Mucosa of descending colon (tissue), 3 donors: ENCODE results near the gene CEP41. TPM values are rescaled to one million over a fixed set of nuclear protein-coding genes. Genes with fewer than 3 reads are reported as not detected.
"Not testable (repeated sequence)": the region's sequence is repeated elsewhere in the genome, so short reads cannot be mapped to it uniquely, and the experiment has no call there.

ENCODE experiments used
- ATAC-seq: fragments of 200-7000 bp; cut with Tn5 transposase; one replicate; pipeline ENCODE4 v1.9.1; 2020; ENCODE audit warnings: mild to moderate bottlenecking, moderate library complexity
- DNase-seq, 3 donors: peaks; one replicate each; pipeline ENCODE4 v3.0.0-alpha.2; 2020
- H3K36me3 ChIP-seq: fragments of 200-600 bp; one replicate; pipeline ENCODE4 v1.8.0; 2021; ENCODE audit warnings: low read depth, mild to moderate bottlenecking
- H3K4me1 ChIP-seq: fragments of 200-600 bp; one replicate; pipeline ENCODE4 v1.8.0; 2021; ENCODE audit warnings: low read depth, mild to moderate bottlenecking
- H3K4me3 ChIP-seq: fragments of 200-600 bp; one replicate; pipeline ENCODE4 v1.8.0; 2021; ENCODE audit warnings: mild to moderate bottlenecking
- H3K9me3 ChIP-seq: fragments of 200-600 bp; one replicate; pipeline ENCODE4 v1.8.0; 2021; ENCODE audit warnings: mild to moderate bottlenecking
- CTCF ChIP-seq: fragments of 200-600 bp; IDR thresholded peaks from one replicate; pipeline ENCODE4 v1.8.0; 2022; ENCODE audit warnings: antibody characterized with exemption, mild to moderate bottlenecking
- intact Hi-C, 2 donors: fragments of 100-400 bp; cut with DNase I in 1 of 2; cut with micrococcal nuclease in 1 of 2; formaldehyde crosslinking; loops; one replicate each; pipeline versions ENCODE4 v1.11.0 to v1.11.1; 2022; cut with DNase I, micrococcal nuclease
- total RNA-seq, 3 donors: library from RNA; stranded (reverse); fragmentation: NEBNext Ultra II Directional in 2 of 3; extraction: Animal tissue kit (Norgen Biotek cat#: 25700) in 2 of 3; gene quantifications; one replicate each; pipeline versions ENCODE4 v1.2.1 to v1.2.4, GENCODE V29; 2021 to 2023
- donor health status: DM: no; HTN: no; CAD: no; lungs with moderate emphysema.
- donor health status: DM: no; HTN: no; CAD: no.
- donor health status: DM: no; HTN: yes; CAD: no.

The CEP41 gene
- total RNA-seq, 3 donors from 2014 or later: 6.4 to 8.3 (median 6.6) TPM

GRCh38 chr7:130458257-130458656, 17.4 kb upstream of the CEP41 start:
- H3K4me1 ChIP-seq: peaks cover 3% of the 10 kb centered on the region
- DNase-seq (no peak), ATAC-seq (no peak)
- H3K4me3 ChIP-seq: no peak overlapping the region
- TF ChIP-seq CTCF: no peak
- H3K36me3 ChIP-seq: no peaks in the 10 kb centered on the region
- H3K9me3 ChIP-seq: peaks cover 11% of the 10 kb centered on the region
- intact Hi-C loops: no loop called here

GRCh38 chr7:130454959-130455358, 14.1 kb upstream of the CEP41 start:
- ATAC-seq: no peak
- Histone ChIP-seq H3K4me3 (no peak overlapping the region), H3K9me3 (peaks cover 11% of the 10 kb centered on the region), H3K36me3 (no peaks in the 10 kb centered on the region), H3K4me1 (no peaks in the 10 kb centered on the region)
- no peak for DNase-seq
- intact Hi-C loops: no loop called here
- TF ChIP-seq CTCF: no peak

GRCh38 chr7:130452951-130453350, 12.1 kb upstream of the CEP41 start:
- ATAC-seq: no peak
- no peak for DNase-seq
- H3K9me3 ChIP-seq: no peaks in the 10 kb centered on the region
- no peaks in the 10 kb centered on the region for H3K36me3 ChIP-seq
- no peaks in the 10 kb centered on the region for H3K4me1 ChIP-seq
- no peak overlapping the region for H3K4me3 ChIP-seq
- no peak for TF ChIP-seq CTCF
- intact Hi-C loops: no loop called here

- H3K4me3 ChIP-seq, DNase-seq, H3K9me3 ChIP-seq, H3K36me3 ChIP-seq, H3K4me1 ChIP-seq, intact Hi-C loops, ATAC-seq: not testable (repeated sequence)
These were observed 10.5 kb upstream of the CEP41 start for GRCh38 chr7:130451344-130451743.

GRCh38 chr7:130446259-130446658, 5.4 kb upstream of the CEP41 start:
- no peak for ATAC-seq
- Histone ChIP-seq H3K36me3 (no peaks in the 10 kb centered on the region), H3K4me1 (no peaks in the 10 kb centered on the region), H3K4me3 (no peak overlapping the region), H3K9me3 (no peaks in the 10 kb centered on the region)
- intact Hi-C loops: no loop called here
- no peak for TF ChIP-seq CTCF
- no peak for DNase-seq

GRCh38 chr7:130444751-130445407, 4.1 kb upstream of the CEP41 start:
- intact Hi-C loops: no loop called here
- no peak for TF ChIP-seq CTCF
- Histone ChIP-seq H3K4me1 (no peaks in the 10 kb centered on the region), H3K4me3 (no peak overlapping the region), H3K9me3 (no peaks in the 10 kb centered on the region), H3K36me3 (no peaks in the 10 kb centered on the region)
- DNase-seq (no peak), ATAC-seq (no peak)
